Mesendoderm (in vitro differentiated cells): ENCODE results near the gene MDM2.

Experiments
- DNase-seq: peaks from one replicate; pipeline ENCODE4 v3.0.0; 2013
- H2AK5ac ChIP-seq: 2 replicates; pipeline ENCODE4 v1.6.1; 2013; ENCODE audit warnings: low read length, inconsistent platforms
- H2BK120ac ChIP-seq: 2 replicates; pipeline ENCODE4 v1.6.1; 2013; ENCODE audit warnings: low read depth, mild to moderate bottlenecking, low read length, moderate library complexity, mixed read lengths
- H2BK15ac ChIP-seq: replicated peaks from 2 replicates; pipeline ENCODE4 v1.6.1; 2013; ENCODE audit warnings: low read depth, mild to moderate bottlenecking, moderate library complexity
- H2BK5ac ChIP-seq: 2 replicates; pipeline ENCODE4 v1.6.1; 2013; ENCODE audit warnings: low read length, inconsistent platforms
- H3K18ac ChIP-seq: 2 replicates; pipeline ENCODE4 v1.6.1; 2013; ENCODE audit warnings: mild to moderate bottlenecking, low read length, mixed read lengths
- H3K23ac ChIP-seq: one replicate; pipeline ENCODE4 v1.6.1; 2013; ENCODE audit warnings: low read length
- H3K27ac ChIP-seq: 2 replicates; pipeline ENCODE4 v1.5.1; 2013; ENCODE audit warnings: low read depth, mild to moderate bottlenecking, inconsistent platforms, low read length, moderate library complexity
- H3K27me3 ChIP-seq: 2 replicates; pipeline ENCODE4 v1.6.1; 2013; ENCODE audit warnings: low read length, control low read depth, mild to moderate bottlenecking, inconsistent platforms; ENCODE audit not compliant: insufficient read depth, poor library complexity
- H3K36me3 ChIP-seq: 2 replicates; pipeline ENCODE4 v1.6.1; 2013; ENCODE audit warnings: low read length, inconsistent platforms; ENCODE audit not compliant: control insufficient read depth, insufficient read depth
- H3K4ac ChIP-seq: one replicate; pipeline ENCODE4 v1.6.1; 2013; ENCODE audit warnings: low read depth, mild to moderate bottlenecking, low read length, moderate library complexity
- H3K4me1 ChIP-seq: 2 replicates; pipeline ENCODE4 v1.6.1; 2013; ENCODE audit warnings: low read depth, low read length, inconsistent platforms; ENCODE audit not compliant: control insufficient read depth
- H3K4me2 ChIP-seq: 2 replicates; pipeline ENCODE4 v1.6.1; 2013; ENCODE audit warnings: low read length
- H3K4me3 ChIP-seq: 2 replicates; pipeline ENCODE4 v1.5.1; 2013; ENCODE audit warnings: mild to moderate bottlenecking, low read length
- H3K56ac ChIP-seq: one replicate; pipeline ENCODE4 v1.6.1; 2013; ENCODE audit warnings: low read length
- H3K79me1 ChIP-seq: 2 replicates; pipeline ENCODE4 v1.6.1; 2013; ENCODE audit warnings: low read length, inconsistent platforms
- H3K79me2 ChIP-seq: 2 replicates; pipeline ENCODE4 v1.6.1; 2013; ENCODE audit warnings: mild to moderate bottlenecking, low read length; ENCODE audit not compliant: control insufficient read depth, insufficient read depth
- H3K9ac ChIP-seq: 2 replicates; pipeline ENCODE4 v1.6.1; 2013; ENCODE audit warnings: low read length, inconsistent platforms
- H4K5ac ChIP-seq: one replicate; pipeline ENCODE4 v1.6.1; 2013; ENCODE audit warnings: low read length
- H4K8ac ChIP-seq: one replicate; pipeline ENCODE4 v1.6.1; 2013; ENCODE audit warnings: low read depth, mild to moderate bottlenecking, control low read depth, low read length, moderate library complexity
- WGBS: extraction: QIAGEN DNeasy Blood & Tissue Kit; methylation state at CpG from one replicate; pipeline ENCODE4 v1.1.7; 2013; ENCODE audit warnings: low lambda C conversion rate, missing lambda C conversion rate; ENCODE audit not compliant: insufficient coverage; ENCODE audit errors: extremely low coverage; 5-methylcytosine and 5-hydroxymethylcytosine counted together

MDM2 gene

DNA sequence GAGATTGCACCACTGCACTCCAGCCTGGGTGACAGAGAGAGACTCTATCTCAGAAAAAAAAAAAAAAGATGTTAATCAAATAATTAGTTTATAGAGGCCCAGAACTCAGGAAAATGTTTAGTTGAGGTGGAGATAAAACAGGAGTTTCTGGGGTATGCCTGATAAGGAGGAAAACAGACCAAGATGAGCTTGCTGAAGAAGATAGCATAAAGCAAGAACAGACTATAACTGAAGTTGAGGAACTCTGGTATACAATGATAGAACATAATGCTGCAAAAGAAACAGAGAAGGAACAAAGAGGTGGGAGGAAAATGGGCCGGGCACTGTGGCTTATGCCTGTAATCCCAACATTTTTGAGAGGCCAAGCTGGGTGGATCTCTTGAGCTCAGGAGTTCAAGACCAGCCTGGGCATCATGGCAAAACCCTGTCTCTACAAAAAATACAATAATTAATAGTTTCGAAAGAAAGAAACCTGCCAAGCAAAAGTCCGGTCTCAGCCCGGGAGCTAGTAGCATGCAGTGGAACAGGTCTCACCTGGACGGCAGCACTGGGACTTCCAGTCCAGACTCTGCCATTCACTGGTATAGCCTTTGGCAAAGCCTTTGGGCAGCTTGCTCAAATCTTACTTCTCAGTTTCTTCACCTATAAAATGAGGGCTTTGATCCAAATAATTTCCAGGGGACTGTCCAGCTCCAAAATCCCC is 36.6 kb upstream of the MDM2 start:
- H4K8ac ChIP-seq: no peak overlapping the region
- no peak overlapping the region for H2BK5ac ChIP-seq
- no peak overlapping the region for H3K23ac ChIP-seq
- no peaks in the 10 kb centered on the region for H3K27me3 ChIP-seq
- no peaks in the 10 kb centered on the region for H3K4me1 ChIP-seq
- H3K79me2 ChIP-seq: no peaks in the 10 kb centered on the region
- H3K36me3 ChIP-seq: no peaks in the 10 kb centered on the region
- H3K18ac ChIP-seq: no peak overlapping the region
- H2BK120ac ChIP-seq: no peak overlapping the region
- H3K4ac ChIP-seq: no peak overlapping the region
- no peak for DNase-seq
- H4K5ac ChIP-seq: no peak overlapping the region
- H2BK15ac ChIP-seq: no peak overlapping the region
- no peaks in the 10 kb centered on the region for H3K79me1 ChIP-seq
- H3K4me3 ChIP-seq: no peak overlapping the region
- H3K9ac ChIP-seq: no peak overlapping the region
- WGBS: no CpG with 5 or more reads among the region's 5 CpGs
- no peak overlapping the region for H3K27ac ChIP-seq
- H2AK5ac ChIP-seq: no peak overlapping the region
- no peak overlapping the region for H3K4me2 ChIP-seq
- no peak overlapping the region for H3K56ac ChIP-seq

DNA sequence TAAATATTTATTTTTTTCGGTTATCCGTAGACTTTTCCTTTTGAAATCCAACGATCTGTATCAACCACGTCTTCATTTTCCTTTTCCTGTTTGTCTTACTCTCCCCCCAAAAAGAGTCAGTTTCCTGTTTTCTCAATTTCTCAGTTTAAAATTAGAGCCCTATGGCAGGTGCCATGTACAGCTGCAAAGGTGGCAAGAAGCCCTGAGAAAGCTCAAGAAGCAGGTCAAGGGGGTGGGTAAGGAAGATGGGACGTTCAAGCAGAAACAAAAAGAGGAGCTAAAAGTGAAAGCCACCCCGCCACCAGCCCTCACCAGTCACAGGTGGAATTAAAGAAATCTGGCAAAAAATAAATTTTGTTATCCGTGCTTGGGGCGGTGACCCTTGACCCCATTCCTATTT is 35.3 kb upstream of the MDM2 start:
- Histone ChIP-seq H3K56ac (no peak overlapping the region), H3K27ac (no peak overlapping the region), H3K79me1 (no peaks in the 10 kb centered on the region), H3K79me2 (no peaks in the 10 kb centered on the region), H3K9ac (no peak overlapping the region), H3K36me3 (no peaks in the 10 kb centered on the region), H3K4me3 (no peak overlapping the region), H4K5ac (no peak overlapping the region), H3K27me3 (no peaks in the 10 kb centered on the region), H3K18ac (no peak overlapping the region), H3K4ac (no peak overlapping the region), H2BK15ac (no peak overlapping the region), H2BK120ac (no peak overlapping the region), H3K23ac (no peak overlapping the region), H3K4me2 (no peak overlapping the region), H3K4me1 (no peaks in the 10 kb centered on the region), H2BK5ac (no peak overlapping the region), H2AK5ac (no peak overlapping the region), H4K8ac (no peak overlapping the region)
- no peak for DNase-seq
- no CpG with 5 or more reads among the region's 8 CpGs for WGBS

DNA sequence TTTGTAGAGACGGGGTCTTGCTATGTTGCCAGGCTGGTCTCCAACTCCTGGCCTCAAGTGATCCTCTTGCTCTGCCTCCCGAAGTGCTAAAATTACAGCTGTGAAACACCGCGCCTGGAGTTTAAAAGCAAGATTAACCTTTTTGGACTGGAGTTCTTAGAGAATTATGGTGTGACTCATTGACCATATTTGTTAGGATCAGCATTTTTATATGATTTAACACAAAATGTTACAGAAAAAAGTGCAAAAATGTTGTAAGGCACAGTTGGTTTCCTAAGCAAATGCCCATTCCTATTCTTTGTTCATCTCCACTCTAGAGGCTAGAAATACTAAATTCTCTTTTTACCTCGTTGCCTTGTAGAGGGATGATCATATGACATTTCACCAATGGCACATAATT is 34.4 kb upstream of the MDM2 start:
- no peak overlapping the region for H3K4me2 ChIP-seq
- H3K4ac ChIP-seq: no peak overlapping the region
- no peak overlapping the region for H3K56ac ChIP-seq
- no peak overlapping the region for H3K23ac ChIP-seq
- WGBS: no CpG with 5 or more reads among the region's 5 CpGs
- no peak overlapping the region for H2BK120ac ChIP-seq
- H3K27me3 ChIP-seq: no peaks in the 10 kb centered on the region
- no peaks in the 10 kb centered on the region for H3K4me1 ChIP-seq
- no peak overlapping the region for H2BK5ac ChIP-seq
- no peaks in the 10 kb centered on the region for H3K79me1 ChIP-seq
- H4K8ac ChIP-seq: no peak overlapping the region
- no peaks in the 10 kb centered on the region for H3K79me2 ChIP-seq
- H4K5ac ChIP-seq: no peak overlapping the region
- H3K36me3 ChIP-seq: no peaks in the 10 kb centered on the region
- H3K27ac ChIP-seq: no peak overlapping the region
- no peak for DNase-seq
- no peak overlapping the region for H2AK5ac ChIP-seq
- H2BK15ac ChIP-seq: no peak overlapping the region
- H3K18ac ChIP-seq: no peak overlapping the region
- no peak overlapping the region for H3K4me3 ChIP-seq
- H3K9ac ChIP-seq: no peak overlapping the region

DNA sequence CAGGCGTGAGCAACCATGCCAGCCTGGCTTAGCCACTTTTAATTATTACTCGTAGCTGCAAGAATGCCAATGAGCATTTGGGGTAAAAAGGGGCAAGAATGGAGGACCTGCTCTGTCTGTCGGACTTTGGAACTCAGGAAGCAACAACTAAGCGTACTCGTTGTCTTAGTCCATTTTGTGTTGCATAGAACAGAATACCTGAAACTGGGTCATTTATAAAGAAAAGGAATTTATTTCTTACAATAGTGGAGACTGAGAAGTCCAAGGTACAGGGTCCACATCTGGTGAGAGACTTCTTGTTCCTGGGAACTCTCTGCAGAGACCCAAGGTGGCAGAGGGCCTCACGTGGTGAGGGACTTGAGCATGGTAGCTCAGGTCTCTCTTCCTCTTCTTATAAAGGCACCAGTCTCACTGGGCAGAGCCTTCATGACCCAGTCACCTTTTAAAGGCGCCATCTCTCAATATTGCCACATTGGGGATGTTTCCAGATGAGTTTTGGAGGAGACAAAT is 32.8 kb upstream of the MDM2 start:
- Histone ChIP-seq H3K79me1 (no peaks in the 10 kb centered on the region), H3K4me3 (no peak overlapping the region), H3K18ac (no peak overlapping the region), H3K23ac (no peak overlapping the region), H3K79me2 (no peaks in the 10 kb centered on the region), H3K36me3 (no peaks in the 10 kb centered on the region), H2BK120ac (no peak overlapping the region), H3K56ac (no peak overlapping the region), H3K4me2 (no peak overlapping the region), H3K27ac (no peak overlapping the region), H3K4ac (no peak overlapping the region), H2BK5ac (no peak overlapping the region), H4K5ac (no peak overlapping the region), H3K9ac (no peak overlapping the region), H3K27me3 (no peaks in the 10 kb centered on the region), H3K4me1 (no peaks in the 10 kb centered on the region), H2BK15ac (no peak overlapping the region), H2AK5ac (no peak overlapping the region), H4K8ac (no peak overlapping the region)
- DNase-seq: no peak
- no CpG with 5 or more reads among the region's 7 CpGs for WGBS

DNA sequence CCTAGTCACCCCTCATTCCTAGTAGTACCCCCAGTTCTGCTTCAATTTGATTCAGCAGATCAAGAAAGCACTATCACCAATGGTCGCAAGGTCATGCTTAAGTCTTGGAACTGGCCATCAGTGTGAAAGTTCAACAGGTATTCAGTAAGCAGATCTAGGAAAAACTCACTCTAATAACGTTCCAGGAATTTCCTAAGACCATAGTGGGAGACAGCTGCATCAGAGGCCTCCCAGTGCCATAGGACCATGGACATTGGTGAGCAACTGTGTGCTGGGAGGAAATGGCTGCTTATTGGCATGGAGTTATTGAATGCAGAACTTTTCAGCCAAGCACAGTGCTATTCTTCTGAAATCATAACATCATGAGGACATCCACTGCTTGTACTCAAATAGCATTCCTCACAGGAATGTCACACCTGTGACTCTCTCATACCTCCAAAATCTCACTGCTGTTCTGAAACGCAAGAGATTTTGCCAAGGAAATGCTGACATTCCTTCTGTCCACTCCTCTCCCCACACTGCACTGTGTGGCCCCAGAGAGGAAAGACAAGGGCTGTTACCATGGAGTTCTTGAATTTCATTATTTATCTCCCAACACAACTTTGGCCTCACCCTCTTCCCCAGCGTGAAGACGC is 30.9 kb upstream of the MDM2 start:
- Histone ChIP-seq H3K4me1 (no peaks in the 10 kb centered on the region), H3K9ac (no peak overlapping the region), H2BK5ac (no peak overlapping the region), H3K4ac (no peak overlapping the region), H2BK120ac (no peak overlapping the region), H3K4me2 (no peak overlapping the region), H3K56ac (no peak overlapping the region), H4K5ac (no peak overlapping the region), H3K4me3 (no peak overlapping the region), H2BK15ac (no peak overlapping the region), H3K36me3 (no peaks in the 10 kb centered on the region), H3K18ac (no peak overlapping the region), H3K23ac (no peak overlapping the region), H3K79me2 (no peaks in the 10 kb centered on the region), H3K27ac (no peak overlapping the region), H2AK5ac (no peak overlapping the region), H3K79me1 (no peaks in the 10 kb centered on the region), H4K8ac (no peak overlapping the region), H3K27me3 (no peaks in the 10 kb centered on the region)
- no CpG with 5 or more reads among the region's 5 CpGs for WGBS
- DNase-seq: peak; percentile 52

DNA sequence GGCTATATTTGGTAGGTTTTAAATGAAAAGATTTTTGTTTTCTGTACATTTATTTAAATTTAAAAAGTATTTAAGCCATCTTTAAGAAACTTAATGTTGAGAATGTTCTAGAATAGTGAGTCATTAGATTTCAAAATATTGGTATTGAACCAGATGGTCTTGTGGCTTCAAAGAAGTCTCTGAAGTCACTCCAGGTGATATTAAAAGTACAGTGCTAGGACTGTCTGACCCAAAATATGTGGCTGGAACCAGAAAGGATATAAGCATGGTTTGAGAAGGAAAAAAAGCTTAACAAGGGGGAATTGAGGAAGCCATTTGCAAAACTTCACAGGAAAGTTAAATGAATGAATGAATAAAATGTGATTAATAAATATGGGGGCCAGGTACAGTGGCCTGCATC is 28.7 kb upstream of the MDM2 start:
- no peak overlapping the region for H3K56ac ChIP-seq
- H4K5ac ChIP-seq: no peak overlapping the region
- no peak overlapping the region for H3K23ac ChIP-seq
- no peak for DNase-seq
- H3K36me3 ChIP-seq: no peaks in the 10 kb centered on the region
- no peak overlapping the region for H4K8ac ChIP-seq
- no peaks in the 10 kb centered on the region for H3K27me3 ChIP-seq
- no peaks in the 10 kb centered on the region for H3K79me1 ChIP-seq
- H2BK15ac ChIP-seq: no peak overlapping the region
- H3K4me3 ChIP-seq: no peak overlapping the region
- no peak overlapping the region for H2BK5ac ChIP-seq
- H3K4me2 ChIP-seq: no peak overlapping the region
- no peaks in the 10 kb centered on the region for H3K4me1 ChIP-seq
- no peak overlapping the region for H3K18ac ChIP-seq
- no peak overlapping the region for H3K4ac ChIP-seq
- no peak overlapping the region for H3K27ac ChIP-seq
- H2BK120ac ChIP-seq: no peak overlapping the region
- H3K9ac ChIP-seq: no peak overlapping the region
- H3K79me2 ChIP-seq: no peaks in the 10 kb centered on the region
- no peak overlapping the region for H2AK5ac ChIP-seq
